ENCODE data around the gene OR2T10.
"Not testable (repeated sequence)": the region's sequence is repeated elsewhere in the genome, so short reads cannot be mapped to it uniquely, and the experiment has no call there.

OR2T10 gene

GRCh38 chr1:248593226-248593625 is 4.3 kb downstream of the OR2T10 start:
- DNase-seq (ENCODE audit: low read depth) = no peak

- DNase-seq (ENCODE audit: low read depth) = no peak
These were observed 4.8 kb downstream of the OR2T10 start for GRCh38 chr1:248592655-248593054.

GRCh38 chr1:248590055-248590454 is 7.4 kb downstream of the OR2T10 start:
- DNase-seq (ENCODE audit: low read depth) = no peak

- no peak for DNase-seq (ENCODE audit: low read depth)
These were observed 8.2 kb downstream of the OR2T10 start for GRCh38 chr1:248589334-248589733.

- DNase-seq (ENCODE audit: low read depth) = no peak
These were observed 12.2 kb downstream of the OR2T10 start for GRCh38 chr1:248585266-248585665.

- no peak for DNase-seq (ENCODE audit: low read depth)
These were observed 21.1 kb downstream of the OR2T10 start for GRCh38 chr1:248576260-248576980.

- DNase-seq (ENCODE audit: low read depth) = not testable (repeated sequence)
These were observed 22.8 kb downstream of the OR2T10 start, which contains the start of gene OR2T34 for GRCh38 chr1:248574657-248575056. Gene OR2T34, minus strand, starts transcription at chr1:248574757. Its CDS starts 0 bp downstream, at chr1:248574757.

GRCh38 chr1:248573856-248574255 is 23.6 kb downstream of the OR2T10 start:
- DNase-seq (ENCODE audit: low read depth) = not testable (repeated sequence)

- not testable (repeated sequence) for DNase-seq (ENCODE audit: low read depth)
These were observed 25.5 kb downstream of the OR2T10 start for GRCh38 chr1:248572049-248572448.

- not testable (repeated sequence) for DNase-seq (ENCODE audit: low read depth)
These were observed 26.7 kb downstream of the OR2T10 start for GRCh38 chr1:248570811-248571210.

- not testable (repeated sequence) for DNase-seq (ENCODE audit: low read depth)
These were observed 28.5 kb downstream of the OR2T10 start for GRCh38 chr1:248569049-248569448.

GRCh38 chr1:248565530-248566373 is 31.7 kb downstream of the OR2T10 start:
- not testable (repeated sequence) for DNase-seq (ENCODE audit: low read depth)

GRCh38 chr1:248562672-248563071 is 34.8 kb downstream of the OR2T10 start, which contains the start of gene OR2T29:
Gene OR2T29, minus strand, starts transcription at chr1:248562772. Its CDS starts 3,281 bp downstream, at chr1:248559491.
- DNase-seq (ENCODE audit: low read depth) = not testable (repeated sequence)

GRCh38 chr1:248551027-248551426 is 46.5 kb downstream of the OR2T10 start:
- DNase-seq (ENCODE audit: low read depth) = not testable (repeated sequence)

- DNase-seq (ENCODE audit: low read depth) = not testable (repeated sequence)
These were observed 50.1 kb downstream of the OR2T10 start for GRCh38 chr1:248547383-248547782.
